Sciatic nerve (tissue), 2 donors: ENCODE measurements around the gene PITPNC1. TPM values are rescaled to one million over a fixed set of nuclear protein-coding genes. Genes with fewer than 3 reads are reported as not detected.
"Not testable (repeated sequence)": the region's sequence is repeated elsewhere in the genome, so short reads cannot be mapped to it uniquely, and the experiment has no call there.

ENCODE experiments used
- ATAC-seq: fragments of 200-7000 bp; cut with Tn5 transposase; one replicate; pipeline ENCODE4 v1.9.1; 2020; ENCODE audit warnings: mild to moderate bottlenecking, moderate library complexity
- DNase-seq: peaks from one replicate; pipeline ENCODE4 v3.0.0-alpha.2; 2020; ENCODE audit warnings: low spot score
- intact Hi-C: fragments of 100-400 bp; cut with DNase I; formaldehyde crosslinking; loops from one replicate; pipeline ENCODE4 v1.14.2; 2022
- total RNA-seq: library from RNA; stranded (reverse); fragmentation: NEBNext Ultra II Directional; extraction: Animal tissue kit (Norgen Biotek cat#: 25700); gene quantifications from one replicate; pipeline ENCODE4 v1.2.1, GENCODE V29; 2021
- donor health status: DM: no; HTN: no; CAD: no.
- donor health status: DM: no; HTN: no; CAD: no.

Gene PITPNC1
- total RNA-seq, 1 donor from 2014 or later = 27.9 TPM

DNA sequence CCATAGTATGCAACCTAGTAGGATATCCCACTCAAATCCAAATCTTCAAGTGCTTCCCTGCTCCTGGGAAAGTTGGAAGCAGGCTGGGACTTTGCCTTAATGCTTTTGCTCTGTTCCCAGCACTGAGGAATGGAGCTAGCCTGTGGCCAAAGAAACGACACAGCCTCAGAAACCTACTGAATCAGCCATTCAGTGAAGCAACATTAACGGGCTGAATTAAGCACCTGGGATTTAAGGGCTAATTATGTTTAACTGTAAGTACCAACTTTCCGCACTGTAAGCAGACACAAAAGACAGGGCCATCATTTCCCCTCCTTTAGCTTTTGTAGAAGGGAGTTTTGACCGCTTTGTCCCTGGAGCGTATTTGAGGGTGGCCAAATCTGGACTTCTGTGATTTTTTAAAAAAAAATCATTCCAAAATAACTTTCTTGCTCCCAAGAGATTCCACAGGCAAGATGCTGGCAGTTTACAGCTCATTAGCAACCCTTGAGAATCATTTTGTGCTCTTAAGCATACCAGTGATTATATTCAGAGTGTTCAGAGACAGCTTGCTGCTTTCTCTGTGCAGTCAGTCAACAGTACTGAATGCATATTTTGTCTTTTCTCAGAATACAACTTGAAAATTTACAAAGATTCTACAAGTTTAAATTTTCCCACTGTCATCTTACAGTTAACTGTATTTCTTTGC lies 323.1 kb downstream of the PITPNC1 start:
- ATAC-seq = no peak
- DNase-seq = no peak
- intact Hi-C loops = no loop called here

DNA sequence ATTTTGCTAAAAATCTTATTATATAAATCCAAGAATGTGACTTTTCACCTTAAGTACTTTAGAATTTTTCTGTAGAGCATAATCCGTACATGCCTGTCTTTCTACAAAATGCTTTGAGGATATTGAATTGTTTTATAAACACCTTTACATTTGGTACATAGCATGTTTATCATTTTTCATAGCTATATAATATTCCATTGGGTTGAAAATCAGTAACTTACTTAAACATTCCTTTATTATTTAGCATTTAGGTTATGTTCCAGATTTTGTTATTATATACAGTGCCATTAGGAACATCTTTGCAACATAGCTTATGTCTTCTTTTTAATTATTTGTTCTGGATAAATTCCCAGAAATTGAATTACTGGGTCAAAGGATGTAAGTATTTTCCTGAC lies 323.6 kb downstream of the PITPNC1 start:
- ATAC-seq = no peak
- no peak for DNase-seq
- intact Hi-C loops = no loop called here

DNA sequence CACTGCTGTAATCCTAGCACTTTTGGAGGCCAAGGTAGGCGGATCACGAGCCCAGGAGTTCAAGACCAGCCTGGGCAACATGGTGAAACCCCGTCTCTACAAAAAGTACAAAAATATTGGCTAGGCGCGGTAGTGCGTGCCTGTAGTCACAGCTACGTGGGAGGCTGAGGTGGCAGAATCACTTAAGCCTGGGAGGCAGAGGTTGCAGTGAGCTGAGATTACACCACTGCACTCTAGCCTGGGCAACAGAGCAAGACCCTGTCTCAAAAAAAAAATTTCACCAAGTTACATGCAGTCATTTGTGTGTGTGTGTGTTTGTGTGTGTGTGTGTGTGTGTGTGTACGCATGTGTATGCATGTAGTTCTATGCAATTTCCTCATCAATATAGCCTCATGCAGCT lies 325.8 kb downstream of the PITPNC1 start:
- intact Hi-C loops, DNase-seq, ATAC-seq: not testable (repeated sequence)

DNA sequence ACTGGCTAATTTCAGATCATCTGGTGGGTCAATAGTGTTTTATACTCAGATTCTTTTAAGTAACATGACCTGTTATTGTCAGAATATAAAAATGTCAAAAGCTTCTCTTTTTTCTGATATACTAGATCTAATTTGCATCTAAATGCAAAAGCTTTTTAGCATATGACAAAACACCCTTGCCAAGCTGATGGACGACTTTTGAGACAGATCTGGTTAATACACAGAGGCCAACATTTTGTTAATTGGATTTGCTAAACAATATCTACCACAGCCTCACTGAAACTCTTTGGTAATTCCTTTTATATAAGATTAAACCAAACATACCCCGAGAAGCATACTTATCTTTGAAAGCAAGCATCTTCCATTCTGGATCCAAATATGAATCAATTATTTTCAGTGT lies 330.4 kb downstream of the PITPNC1 start:
- intact Hi-C loops = no loop called here
- DNase-seq = no peak

DNA sequence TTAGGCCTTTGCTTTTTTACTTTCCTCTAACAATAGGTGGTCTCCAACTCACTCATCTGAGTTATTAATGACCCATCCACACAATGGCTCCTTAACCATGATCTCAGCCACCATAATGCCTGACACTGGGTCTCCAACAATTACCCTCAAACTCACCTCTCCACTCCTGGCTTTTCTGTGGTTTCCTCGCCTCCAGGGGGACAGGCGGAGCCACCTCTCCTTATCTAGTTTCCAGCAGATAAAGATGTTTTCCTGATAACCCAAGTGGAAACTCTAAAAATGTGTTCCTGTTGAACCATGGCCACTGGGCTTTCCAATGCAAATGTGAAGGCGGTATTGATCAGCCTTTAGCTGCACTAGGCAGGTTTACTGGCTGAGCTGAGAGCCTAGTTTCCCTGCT lies 331.3 kb downstream of the PITPNC1 start:
- intact Hi-C loops = no loop called here
- ATAC-seq (no peak), DNase-seq (no peak)

More for the DNA sequence above, 330.4 kb downstream of the PITPNC1 start:
- ATAC-seq = no peak

DNA sequence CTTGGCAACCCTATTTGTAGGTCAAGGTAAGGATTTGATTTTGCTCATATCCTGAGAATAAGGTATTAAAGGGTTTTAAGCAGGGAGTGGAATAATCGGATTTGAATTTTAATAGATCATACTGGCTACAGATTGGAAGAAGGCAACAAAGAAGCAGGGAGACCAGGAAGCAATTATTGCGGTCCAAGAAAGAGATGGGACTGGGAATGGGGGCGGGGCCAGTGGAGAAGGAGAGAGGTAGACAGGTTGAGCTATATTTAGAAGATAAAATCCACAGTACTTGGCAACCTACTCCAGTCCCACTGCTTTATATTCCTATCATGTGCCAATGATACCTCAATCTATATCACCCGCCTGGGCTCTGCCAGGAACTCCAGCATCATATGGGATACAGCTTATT lies 334.8 kb downstream of the PITPNC1 start:
- intact Hi-C loops = no loop called here
- no peak for DNase-seq
- ATAC-seq = no peak

DNA sequence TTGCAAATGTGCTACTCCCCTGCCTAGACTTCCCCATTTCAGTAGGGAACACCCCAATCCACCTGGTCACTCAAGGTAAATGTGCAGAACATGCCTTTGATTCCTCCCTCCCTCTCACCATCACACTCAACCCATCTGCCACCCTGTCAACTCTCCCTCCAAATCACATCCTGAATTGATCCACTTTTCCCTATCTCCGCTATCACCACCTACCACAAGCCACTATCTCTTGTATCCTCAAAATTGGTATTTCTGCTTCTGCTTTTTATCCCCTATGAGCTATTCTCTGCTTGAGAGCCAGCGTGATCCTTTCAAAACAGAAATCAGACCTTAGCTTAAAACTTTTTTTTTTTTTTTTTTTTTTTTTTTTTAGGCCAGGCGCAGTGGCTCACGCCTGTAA lies 335.3 kb downstream of the PITPNC1 start:
- DNase-seq (no peak), ATAC-seq (no peak)
- intact Hi-C loops = no loop called here

DNA sequence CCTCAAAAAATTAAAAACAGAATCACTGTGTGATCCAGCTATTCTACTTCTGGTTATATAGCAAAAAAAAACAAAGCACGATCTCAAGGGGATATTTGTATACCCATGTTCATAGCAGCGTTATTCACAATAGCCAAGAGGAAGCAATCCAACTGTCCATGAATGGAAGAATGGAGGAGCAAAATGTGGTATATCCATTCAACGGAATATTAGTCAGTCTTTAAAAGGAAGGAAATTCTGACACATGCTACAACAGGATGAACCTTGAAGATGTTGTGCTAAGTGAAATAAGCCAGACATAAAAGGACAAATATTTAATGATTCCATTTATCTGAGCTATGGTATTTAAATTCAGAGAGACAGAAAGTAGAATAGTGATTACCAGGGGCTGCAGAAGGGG lies 336.1 kb downstream of the PITPNC1 start:
- DNase-seq = no peak
- intact Hi-C loops = no loop called here
- no peak for ATAC-seq

DNA sequence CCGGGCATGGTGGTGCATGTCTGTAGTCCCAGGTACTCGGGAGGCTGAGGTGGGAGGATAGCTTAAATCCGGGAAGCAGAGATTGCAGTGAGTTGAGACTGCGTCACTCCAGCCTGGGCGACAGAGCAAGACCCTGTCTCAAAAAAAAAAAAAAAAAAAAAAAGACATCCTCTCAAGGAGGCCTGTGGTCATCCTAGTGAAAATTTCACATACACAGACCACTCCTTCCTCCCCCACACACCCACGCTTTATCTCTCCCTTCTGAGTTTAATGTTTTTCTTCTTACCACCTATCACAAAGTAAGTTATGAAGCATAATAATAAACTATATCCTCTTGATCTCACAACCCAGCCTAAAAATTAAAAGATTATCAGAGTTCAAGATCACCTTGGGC lies 339.3 kb downstream of the PITPNC1 start:
- ATAC-seq (no peak), DNase-seq (no peak)
- intact Hi-C loops = no loop called here

DNA sequence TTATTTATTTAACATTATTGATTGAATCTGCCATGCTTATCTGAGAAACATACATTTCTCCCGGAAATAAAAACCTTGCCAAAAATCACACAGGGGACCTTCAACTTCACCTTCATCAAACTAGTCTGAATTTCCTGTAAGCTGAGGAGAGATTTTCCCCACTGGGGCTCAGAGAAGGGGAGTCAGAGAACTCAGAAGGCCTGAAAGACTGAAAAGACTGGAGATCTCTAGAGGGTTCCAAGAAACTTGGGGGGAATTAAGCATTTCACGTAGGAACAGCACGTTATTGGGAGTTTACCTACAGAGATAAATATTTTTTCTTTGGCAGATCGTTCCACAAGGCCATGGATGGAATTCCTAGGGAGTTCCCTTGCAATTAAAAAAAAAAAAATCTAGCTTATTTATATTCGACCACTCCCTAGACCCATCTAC lies 340.1 kb downstream of the PITPNC1 start:
- DNase-seq (no peak), ATAC-seq (peak; percentile 4)
- intact Hi-C loops = no loop called here

DNA sequence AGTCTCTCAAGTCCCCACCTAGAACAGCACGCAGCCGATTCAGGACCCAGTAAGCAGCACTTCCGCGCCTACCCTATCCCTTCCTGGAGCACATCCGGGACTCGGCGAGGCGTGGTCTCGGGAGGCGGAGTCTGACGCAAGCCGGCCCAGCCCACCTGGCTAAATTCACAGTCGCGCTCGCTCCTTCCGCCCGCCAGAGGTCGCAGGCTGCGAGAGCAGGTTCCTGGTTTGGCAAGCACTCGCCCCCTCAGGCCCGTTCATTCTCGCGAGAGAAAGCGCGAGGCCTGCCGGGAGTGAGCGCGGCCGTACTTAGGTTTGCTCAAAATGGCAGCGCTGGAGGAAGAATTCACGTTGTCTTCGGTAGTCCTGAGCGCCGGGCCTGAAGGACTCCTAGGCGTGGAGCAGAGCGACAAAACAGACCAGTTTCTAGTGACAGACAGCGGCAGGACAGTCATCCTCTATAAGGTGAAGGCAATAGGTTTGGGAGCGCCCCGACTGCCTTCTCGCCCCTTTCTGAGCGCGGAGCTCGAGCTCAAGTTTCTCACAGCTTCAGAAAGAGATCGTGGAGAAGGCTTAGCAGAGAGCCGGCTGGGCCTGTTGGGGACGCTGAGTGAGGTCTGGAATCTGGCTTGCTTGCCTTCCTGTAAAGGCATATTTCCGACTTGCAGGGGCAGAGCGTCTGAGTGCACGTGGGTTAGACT lies 340.7 kb downstream of the PITPNC1 start, which contains the start of gene NOL11:
NOL11 (plus strand) TSS at position 313 of the 701 bp plus-strand sequence; CDS start at position 325, 12 bp downstream.
- peak; percentile 100 for DNase-seq
- intact Hi-C loops = no loop called here
- ATAC-seq = peak; percentile 100

DNA sequence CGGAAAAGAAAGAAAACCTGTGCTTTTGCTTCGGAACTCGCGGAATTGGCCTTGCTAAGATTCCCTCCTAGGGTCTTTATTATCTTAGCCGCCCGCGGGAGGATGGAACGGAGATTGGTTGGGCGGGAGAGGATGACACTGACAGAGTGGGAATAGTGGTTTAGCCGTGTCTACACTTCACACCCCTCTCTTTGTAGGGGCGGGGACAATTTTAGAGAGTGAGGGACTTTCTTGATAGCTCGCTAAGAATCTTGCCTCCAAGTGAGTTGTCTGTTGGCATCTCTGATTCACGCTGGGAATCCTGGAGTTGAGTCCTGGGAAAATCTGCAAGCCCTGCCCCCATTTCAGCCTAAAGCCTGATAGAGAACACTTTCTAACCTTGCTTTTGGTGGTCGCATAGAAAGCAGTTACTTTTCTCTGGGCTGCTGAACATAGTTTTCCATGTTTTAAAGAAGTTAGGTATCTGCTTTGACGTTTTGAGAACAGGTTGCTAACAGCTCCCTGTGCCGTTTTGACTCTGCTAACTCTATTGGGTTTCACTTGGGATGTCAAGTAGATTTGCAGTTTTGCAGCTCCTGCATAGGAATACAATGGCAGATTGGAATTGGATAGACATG lies 341.4 kb downstream of the PITPNC1 start:
- DNase-seq (no peak), ATAC-seq (no peak)
- intact Hi-C loops = no loop called here

DNA sequence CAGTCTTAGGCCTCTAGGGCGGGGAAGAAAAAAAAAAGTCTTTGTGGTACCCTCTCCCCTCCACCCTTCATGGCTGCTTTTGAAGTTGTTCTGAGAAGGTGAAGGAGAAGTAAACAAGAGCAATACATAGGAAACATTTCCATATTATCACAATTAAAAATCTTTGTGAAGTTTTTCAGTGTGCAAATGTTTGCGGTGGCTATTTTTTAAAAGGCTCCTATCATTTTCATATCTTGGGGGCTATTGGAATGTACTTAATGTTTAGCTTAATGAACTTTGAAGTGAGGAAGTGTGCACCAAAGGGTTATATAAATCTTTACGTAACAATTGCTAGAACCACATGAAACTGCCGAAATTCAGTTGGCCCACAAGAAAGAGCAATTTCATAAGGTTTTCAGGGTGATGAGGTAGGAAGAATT lies 348.3 kb downstream of the PITPNC1 start:
- DNase-seq = no peak
- no peak for ATAC-seq
- intact Hi-C loops = no loop called here

DNA sequence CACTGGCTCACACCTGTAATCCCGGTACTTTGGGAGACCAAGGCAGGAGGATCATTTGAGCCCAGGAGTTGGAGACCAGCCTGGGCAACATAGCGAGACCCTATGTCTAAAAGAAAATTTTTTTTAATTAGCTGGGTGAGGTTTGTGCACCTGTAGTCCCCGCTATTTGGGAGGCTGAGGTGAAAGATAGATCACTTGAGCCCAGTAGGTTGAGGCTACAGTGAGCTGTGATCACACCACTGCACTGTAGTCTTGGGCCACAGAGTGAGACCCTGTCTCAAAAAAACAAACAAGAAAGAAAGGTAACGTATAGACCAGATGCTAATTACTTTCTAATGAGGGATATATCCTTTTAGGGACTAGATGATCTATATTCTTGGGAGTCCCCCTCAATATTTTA lies 348.7 kb downstream of the PITPNC1 start:
- DNase-seq = no peak
- no peak for ATAC-seq
- intact Hi-C loops = no loop called here

DNA sequence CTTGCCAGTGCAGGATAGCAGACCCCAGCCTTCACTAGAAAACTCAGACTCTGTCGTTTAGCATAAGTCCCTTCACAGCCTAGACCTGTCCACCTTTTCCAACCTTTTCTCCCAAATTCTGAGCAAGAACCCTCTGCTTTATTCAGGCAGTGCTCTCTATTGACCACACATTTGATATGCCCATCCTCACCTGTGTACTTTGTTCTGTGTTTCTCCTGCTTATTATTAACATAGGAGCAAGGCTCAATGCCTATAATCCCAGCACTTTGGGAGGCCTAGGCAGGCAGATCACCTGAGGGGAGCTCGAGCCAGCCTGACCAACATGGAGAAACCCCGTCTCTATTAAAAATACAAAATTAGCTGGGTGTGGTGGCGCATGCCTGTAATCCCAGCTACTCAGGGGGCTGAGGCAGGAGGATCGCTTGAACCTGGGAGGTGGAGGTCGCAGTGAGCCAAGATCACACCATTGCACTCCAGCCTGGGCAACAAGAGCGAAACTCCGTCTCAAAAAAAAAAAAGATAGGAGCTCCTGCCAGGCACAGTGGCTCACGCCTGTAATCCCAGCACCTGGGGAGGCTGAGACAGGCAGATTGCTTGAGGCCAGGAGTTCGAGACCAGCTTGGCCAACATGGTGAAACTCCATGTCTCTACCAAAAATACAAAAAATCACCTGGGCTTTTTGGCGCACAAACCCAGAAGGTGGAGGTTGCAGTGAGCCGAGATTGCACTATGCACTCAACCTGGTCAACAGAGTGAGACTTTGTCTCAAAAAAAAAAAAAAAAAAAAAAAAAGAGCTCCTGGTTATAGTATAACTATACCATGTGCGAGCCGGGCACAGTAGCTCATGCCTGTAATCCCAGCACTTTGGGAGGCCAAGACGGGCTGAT lies 350.3 kb downstream of the PITPNC1 start:
- intact Hi-C loops, ATAC-seq, DNase-seq: not testable (repeated sequence)

DNA sequence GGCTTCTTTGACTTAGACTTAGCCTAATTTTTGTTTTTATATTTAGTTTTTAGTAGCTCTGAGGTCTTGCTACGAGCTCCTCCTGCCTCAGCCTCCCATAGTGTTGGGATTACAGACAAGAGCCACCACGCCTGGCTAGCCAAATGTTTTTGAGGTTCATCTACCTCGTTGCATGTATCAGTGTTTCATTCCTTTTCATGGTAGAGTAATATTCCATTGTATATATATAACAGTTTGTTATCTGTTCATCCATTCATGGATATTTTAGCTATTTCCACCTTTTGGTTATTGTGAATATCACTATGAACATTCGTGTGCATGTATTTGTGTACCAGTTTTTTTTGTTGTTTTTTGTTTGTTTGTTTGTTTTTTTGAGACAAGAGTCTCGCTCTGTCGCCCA lies 352.8 kb downstream of the PITPNC1 start:
- no peak for ATAC-seq
- intact Hi-C loops = no loop called here
- no peak for DNase-seq

DNA sequence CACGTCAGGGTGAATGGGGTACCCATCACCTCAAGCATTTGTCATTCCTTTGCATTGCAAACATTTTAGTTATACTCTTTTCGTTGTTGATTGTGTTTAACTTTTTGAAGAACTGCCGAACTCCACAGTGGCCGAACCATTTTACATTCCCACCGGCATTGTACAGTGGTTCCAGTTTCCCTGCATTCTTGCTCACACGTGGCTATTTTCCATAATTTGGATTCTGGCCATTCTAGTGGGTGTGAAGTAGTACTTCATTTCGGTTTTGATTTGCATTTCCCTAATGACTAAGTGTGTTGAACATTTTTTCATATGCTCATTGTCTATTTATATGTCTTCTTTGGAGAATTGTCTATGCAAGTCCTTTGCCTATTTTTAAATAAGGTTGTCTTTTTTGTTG lies 353.6 kb downstream of the PITPNC1 start:
- DNase-seq (no peak), ATAC-seq (no peak)
- intact Hi-C loops = no loop called here

DNA sequence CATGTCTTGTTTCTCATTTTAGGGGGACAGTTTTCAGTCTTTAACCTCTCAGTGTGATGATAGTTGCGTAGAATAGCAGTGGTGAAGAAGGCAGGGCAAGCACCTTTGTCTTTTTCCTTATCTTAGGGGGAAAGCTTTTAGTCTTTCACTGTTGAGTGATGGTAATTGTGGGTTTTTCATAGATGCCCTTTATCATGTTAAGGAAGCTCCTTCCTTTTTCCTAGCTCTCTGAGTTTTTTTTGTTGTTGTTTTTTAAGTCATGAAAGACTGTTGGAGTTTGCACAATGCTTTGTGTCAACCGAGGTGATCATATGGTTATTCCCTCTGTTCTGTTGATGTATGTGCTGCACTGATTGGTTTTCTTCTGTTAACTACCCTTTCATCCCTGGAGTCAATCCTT lies 356.4 kb downstream of the PITPNC1 start:
- ATAC-seq (no peak), DNase-seq (no peak)
- intact Hi-C loops = no loop called here

DNA sequence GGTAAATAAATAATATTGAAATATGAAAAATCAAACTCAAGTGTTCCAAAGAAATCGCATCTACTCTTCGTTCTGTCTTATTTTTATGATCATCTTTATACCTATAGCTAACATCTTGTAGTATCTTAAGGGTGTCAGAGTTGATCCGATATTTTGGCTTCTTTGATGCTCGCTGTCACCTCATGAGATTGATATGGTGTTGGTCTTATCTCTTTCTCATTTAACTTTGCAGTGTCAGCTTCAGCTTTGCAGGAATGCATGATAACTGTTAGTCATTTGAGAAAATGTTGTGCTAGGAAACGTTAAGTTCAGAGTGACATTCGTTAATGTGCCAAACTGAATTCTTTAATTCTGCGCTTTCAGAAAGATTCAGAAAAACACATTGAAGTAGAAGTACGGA lies 360.1 kb downstream of the PITPNC1 start:
- no peak for DNase-seq
- intact Hi-C loops = no loop called here
- no peak for ATAC-seq
